Coronary artery (tissue), 2 donors: ENCODE measurements around the gene EHD4.

Experiments
- DNase-seq: peaks from one replicate; pipeline ENCODE4 v3.0.0-alpha.2; 2017; ENCODE audit warnings: low spot score
- H3K27ac ChIP-seq, 2 donors: fragments of 200-600 bp; sonication (generic); one replicate each; pipeline ENCODE4 v1.5.1; 2016 to 2019
- H3K4me3 ChIP-seq: fragments of 200-600 bp; sonication (generic); 2 replicates; pipeline ENCODE4 v1.5.1; 2016; ENCODE audit warnings: mild to moderate bottlenecking, moderate library complexity
- TF ChIP-seq, protein P1 (sequence below): fragments of 200-600 bp; sonication (generic); IDR thresholded peaks from one replicate; pipeline ENCODE4 v1.5.1; 2019; ENCODE audit warnings: antibody characterized with exemption

EHD4 gene

DNA sequence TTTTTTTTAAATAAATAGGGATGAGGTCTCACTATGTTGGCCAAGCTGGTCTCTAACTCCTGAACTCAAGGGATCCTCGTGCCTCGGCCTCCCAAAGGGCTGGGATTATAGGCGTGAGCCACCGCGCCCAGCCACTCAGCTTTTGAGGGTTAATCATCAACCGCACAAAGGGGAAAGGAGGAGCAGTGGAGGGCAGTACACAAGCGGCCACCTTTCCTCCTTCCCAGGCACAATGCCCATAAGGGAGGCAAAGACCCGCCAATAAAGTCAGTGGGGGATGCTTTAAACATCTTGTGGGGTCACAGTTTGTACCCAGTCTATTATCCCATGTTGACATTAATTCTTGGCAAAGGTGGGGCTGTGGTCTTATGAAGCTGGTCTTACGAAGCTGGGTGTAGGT is 32.4 kb downstream of the EHD4 start:
- DNase-seq, result no peak
- H3K4me3 ChIP-seq, result no peak overlapping the region
- TF ChIP-seq, protein P1, sequence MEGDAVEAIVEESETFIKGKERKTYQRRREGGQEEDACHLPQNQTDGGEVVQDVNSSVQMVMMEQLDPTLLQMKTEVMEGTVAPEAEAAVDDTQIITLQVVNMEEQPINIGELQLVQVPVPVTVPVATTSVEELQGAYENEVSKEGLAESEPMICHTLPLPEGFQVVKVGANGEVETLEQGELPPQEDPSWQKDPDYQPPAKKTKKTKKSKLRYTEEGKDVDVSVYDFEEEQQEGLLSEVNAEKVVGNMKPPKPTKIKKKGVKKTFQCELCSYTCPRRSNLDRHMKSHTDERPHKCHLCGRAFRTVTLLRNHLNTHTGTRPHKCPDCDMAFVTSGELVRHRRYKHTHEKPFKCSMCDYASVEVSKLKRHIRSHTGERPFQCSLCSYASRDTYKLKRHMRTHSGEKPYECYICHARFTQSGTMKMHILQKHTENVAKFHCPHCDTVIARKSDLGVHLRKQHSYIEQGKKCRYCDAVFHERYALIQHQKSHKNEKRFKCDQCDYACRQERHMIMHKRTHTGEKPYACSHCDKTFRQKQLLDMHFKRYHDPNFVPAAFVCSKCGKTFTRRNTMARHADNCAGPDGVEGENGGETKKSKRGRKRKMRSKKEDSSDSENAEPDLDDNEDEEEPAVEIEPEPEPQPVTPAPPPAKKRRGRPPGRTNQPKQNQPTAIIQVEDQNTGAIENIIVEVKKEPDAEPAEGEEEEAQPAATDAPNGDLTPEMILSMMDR, result no peak
- H3K27ac ChIP-seq, result peak overlapping the region in 1 of 2 donors; percentile 38

DNA sequence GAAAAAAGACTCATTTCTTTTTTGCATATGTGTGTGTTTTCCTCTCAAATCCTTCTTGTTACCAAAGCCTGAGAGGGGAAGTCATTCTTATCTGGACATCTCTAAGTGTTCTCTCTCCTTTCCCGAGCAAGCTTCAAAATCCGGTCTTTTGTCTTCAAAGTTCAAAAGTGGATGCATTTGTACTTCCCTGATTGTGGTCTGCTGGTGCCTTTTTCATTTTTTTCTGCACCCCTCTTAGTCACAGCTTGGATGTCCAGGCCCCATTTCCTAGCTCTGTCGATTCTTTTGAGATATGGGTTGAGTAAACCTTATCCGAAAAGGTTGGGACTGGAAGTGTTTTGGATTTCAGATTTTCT is 34.8 kb downstream of the EHD4 start:
- Histone ChIP-seq H3K4me3 (no peak overlapping the region), H3K27ac (peak overlapping the region; percentile 13 to 67)
- no peak for DNase-seq
- TF ChIP-seq, protein P1, result no peak

DNA sequence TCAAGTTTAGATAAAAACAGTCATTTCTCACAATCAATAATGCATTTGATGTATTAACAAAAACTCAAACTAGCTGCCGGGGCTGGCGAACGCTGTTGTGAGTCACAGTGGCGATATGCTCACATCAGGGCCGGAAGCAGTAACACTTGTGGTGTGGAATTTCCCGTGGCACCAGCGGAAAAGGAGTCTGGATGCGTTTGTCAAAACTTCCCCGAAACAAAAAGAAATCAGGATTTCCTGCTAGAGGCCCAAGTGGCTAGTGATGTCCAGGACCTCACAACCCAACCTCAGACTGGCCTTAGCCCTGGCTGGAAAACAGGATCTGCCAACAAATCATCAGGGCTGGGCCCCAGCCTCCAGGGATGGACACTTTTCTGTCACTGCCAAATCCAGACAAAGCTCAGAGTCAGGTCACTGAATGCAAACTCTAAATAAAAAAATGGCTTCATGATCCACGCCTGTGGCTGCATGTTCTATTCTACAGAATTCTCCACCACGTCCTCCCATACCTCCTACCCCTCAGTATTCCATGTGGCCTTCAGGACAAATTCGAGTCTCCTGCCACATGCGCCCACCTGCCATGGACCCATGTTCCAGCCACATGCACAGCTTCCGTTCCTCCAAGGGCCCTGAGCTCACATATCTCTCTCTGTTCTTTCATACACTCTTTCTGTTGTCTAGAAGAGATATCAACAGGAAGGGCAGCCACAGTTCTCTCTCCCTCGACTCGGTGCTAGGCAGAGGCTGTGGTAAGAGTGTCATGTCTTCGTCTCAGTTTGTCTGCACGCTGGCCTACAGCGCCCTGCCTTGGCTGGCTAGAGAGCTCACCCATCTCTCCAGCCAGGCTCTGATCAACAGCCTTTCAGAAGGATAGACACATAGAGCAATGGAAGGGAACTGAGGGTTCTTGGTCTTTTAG is 35.4 kb downstream of the EHD4 start:
- no peak overlapping the region for H3K4me3 ChIP-seq
- H3K27ac ChIP-seq, result peak overlapping the region; percentile 13 to 67
- DNase-seq, result peak; percentile 72
- TF ChIP-seq, protein P1, result no peak

DNA sequence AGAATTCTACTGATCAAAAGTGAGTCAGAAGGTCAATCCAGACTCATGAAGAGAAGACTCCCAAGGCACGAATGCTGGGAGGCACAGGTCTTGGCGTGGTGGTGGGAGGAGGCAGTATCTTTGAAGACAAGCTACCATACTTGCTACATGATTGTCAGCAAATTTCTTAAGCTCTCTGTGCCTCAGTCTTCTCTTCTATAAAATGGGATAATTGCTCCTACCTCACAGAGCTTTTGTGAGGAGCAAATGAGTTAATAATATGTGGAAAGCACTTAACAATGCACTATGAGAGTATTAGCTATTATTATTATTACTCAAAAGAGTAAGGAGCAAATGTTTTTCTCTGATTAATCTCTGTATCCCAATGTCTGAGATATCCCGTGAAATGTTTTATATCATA is 36.2 kb downstream of the EHD4 start:
- no peak overlapping the region for H3K4me3 ChIP-seq
- TF ChIP-seq, protein P1, result no peak
- no peak for DNase-seq
- peak overlapping the region in 1 of 2 donors; percentile 50 for H3K27ac ChIP-seq

DNA sequence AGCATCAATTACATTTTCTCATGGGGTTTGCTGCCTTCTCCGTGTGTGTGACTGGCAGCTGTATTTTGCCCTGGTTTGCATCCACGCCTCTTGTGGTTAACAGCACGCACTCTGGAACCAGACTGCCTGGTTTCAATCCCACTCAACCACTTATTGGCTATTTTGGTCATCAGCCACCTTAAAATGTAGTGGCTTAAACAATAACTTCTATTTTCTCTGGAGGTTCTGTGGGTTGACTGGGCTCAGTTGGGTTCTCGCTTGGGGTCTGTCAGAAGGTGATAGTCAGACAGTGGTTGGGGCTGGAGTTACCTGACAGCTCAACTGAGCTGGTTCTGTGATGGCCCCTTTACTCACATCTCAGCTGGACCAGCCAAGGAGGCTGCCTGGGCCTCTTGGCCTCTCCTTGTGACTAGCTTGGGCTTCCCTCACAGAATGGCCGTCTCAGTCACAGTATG is 36.8 kb downstream of the EHD4 start:
- Histone ChIP-seq H3K27ac (peak overlapping the region in 1 of 2 donors; percentile 50), H3K4me3 (no peak overlapping the region)
- DNase-seq, result peak; percentile 56
- TF ChIP-seq, protein P1, result no peak

DNA sequence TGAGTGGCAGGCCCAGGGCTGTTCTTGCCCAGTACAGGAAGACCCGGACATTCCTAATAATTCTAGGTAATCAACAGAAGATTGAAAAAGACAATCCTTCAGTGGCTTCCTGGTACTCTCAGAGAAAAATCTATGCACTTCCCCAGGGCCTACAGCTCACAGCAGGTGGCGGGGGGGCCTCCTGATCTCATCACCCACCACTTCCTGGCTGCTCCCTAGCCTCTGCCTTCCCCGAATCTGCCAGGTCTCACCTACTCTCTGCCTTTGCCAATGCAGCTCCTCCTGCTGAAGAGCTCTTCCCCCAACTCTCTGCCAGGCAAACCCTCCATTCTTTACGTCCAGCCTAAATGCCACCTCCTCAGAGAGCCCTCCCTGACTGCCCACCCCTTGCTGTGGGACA is 37.5 kb downstream of the EHD4 start:
- H3K4me3 ChIP-seq, result no peak overlapping the region
- peak overlapping the region in 1 of 2 donors; percentile 50 for H3K27ac ChIP-seq
- DNase-seq, result peak; percentile 47
- TF ChIP-seq, protein P1, result no peak

DNA sequence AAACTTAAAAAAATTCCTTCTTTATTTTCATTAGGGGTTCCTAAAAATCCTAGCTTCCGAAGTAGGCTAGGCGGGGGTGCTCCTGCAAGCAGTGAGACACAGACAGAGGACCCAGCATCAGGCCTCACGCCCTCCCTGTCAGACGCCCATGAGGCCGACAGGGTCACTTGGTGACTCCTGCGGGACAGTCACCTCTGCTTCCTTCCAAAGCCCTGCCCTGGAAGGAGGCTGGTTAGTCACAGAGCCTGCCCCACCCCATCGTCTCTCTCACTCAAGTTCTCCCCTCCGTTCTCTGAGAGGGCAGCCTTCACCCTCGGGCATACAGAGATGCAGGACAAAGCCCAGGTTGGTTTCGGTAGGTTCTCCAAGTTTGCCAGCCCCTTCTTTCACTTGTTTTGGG is 38.6 kb downstream of the EHD4 start:
- H3K27ac ChIP-seq, result peak overlapping the region; percentile 33 to 61
- peak; percentile 75 for DNase-seq

More for the DNA sequence above, 38.6 kb downstream of the EHD4 start:
- TF ChIP-seq, protein P1, result no peak
- H3K4me3 ChIP-seq, result no peak overlapping the region
